Large intestine (tissue), 12 donors: ENCODE data around the gene CES3. TPM values are rescaled to one million over a fixed set of nuclear protein-coding genes. Genes with fewer than 3 reads are reported as not detected.
A peak's percentile ranks its signal among the peaks of the same experiment; 100 is the strongest.

Experiments used
- DNase-seq, 2 donors: peaks; one replicate each; pipeline versions ENCODE4 v3.0.0 to v3.0.0-alpha.2; 2013
- H3K27ac ChIP-seq: one replicate; pipeline ENCODE4 v1.5.1; 2013; ENCODE audit warnings: low read length
- H3K27me3 ChIP-seq: 2 replicates; pipeline ENCODE4 v1.6.1; 2013; ENCODE audit warnings: low read length; ENCODE audit not compliant: control insufficient read depth, insufficient read depth
- H3K36me3 ChIP-seq: 2 replicates; pipeline ENCODE4 v1.6.1; 2013; ENCODE audit warnings: low read length; ENCODE audit not compliant: control insufficient read depth, insufficient read depth
- H3K4me1 ChIP-seq: one replicate; pipeline ENCODE4 v1.6.1; 2013; ENCODE audit warnings: low read length; ENCODE audit not compliant: control insufficient read depth, insufficient read depth
- H3K4me3 ChIP-seq: one replicate; pipeline ENCODE4 v1.5.1; 2013; ENCODE audit warnings: low read length
- H3K9me3 ChIP-seq: one replicate; pipeline ENCODE4 v1.6.1; 2013; ENCODE audit warnings: mild to moderate bottlenecking, low read depth, low read length, moderate library complexity; ENCODE audit not compliant: control insufficient read depth
- WGBS: methylation state at CpG from one replicate; pipeline ENCODE4 v1.1.5; 2013; ENCODE audit warnings: low lambda C conversion rate; ENCODE audit not compliant: insufficient coverage; 5-methylcytosine and 5-hydroxymethylcytosine counted together
- long read RNA-seq, 11 donors: transcript quantifications; one replicate each; lab custom pipeline, GENCODE V29; 2026
- polyA plus RNA-seq: library from polyadenylated mRNA; unstranded; fragments of 120-200 nt; gene quantifications from one replicate; pipeline ENCODE4 v1.2.1, GENCODE V29; 2013

Gene CES3
- polyA plus RNA-seq, result 16.0 TPM
- long read RNA-seq, donor 1, result 0 reads
- long read RNA-seq, donor 2, partial matches to known transcripts, result 0 of 2 reads
- long read RNA-seq, donor 2, other reads (novel, unspliced or antisense), result 0 of 2 reads
- long read RNA-seq, donor 3, result 0 reads
- long read RNA-seq, donor 4, partial matches to known transcripts, result 0 of 1 reads
- long read RNA-seq, donor 4, other reads (novel, unspliced or antisense), result 0 of 1 reads
- long read RNA-seq, donor 5, partial matches to known transcripts, result 0 of 2 reads
- long read RNA-seq, donor 5, other reads (novel, unspliced or antisense), result 0 of 2 reads
- long read RNA-seq, donor 6, partial matches to known transcripts, result 0 of 3 reads
- long read RNA-seq, donor 6, other reads (novel, unspliced or antisense), result 0 of 3 reads
- long read RNA-seq, donor 7, result 0 reads
- long read RNA-seq, donor 8, partial matches to known transcripts, result 5 of 10 reads
- long read RNA-seq, donor 8, other reads (novel, unspliced or antisense), result 0 of 10 reads
- long read RNA-seq, donor 9, partial matches to known transcripts, result 0 of 3 reads
- long read RNA-seq, donor 9, other reads (novel, unspliced or antisense), result 0 of 3 reads
- long read RNA-seq, donor 10, partial matches to known transcripts, result 0 of 1 reads
- long read RNA-seq, donor 10, other reads (novel, unspliced or antisense), result 0 of 1 reads
- long read RNA-seq, donor 11, partial matches to known transcripts, result 0 of 1 reads
- long read RNA-seq, donor 11, other reads (novel, unspliced or antisense), result 0 of 1 reads

- H3K9me3 ChIP-seq, result no peaks in the 10 kb centered on the region
- H3K4me3 ChIP-seq, result peak within 1 kb of the TSS; percentile 14
- DNase-seq, result peak; percentile 78 to 84
- no CpG with 5 or more reads among the region's 16 CpGs for WGBS
- H3K27ac ChIP-seq, result no peak within 1 kb of the TSS
- H3K4me1 ChIP-seq, result peaks cover 23% of the 10 kb centered on the region
- H3K36me3 ChIP-seq, result peaks cover 2% of the 10 kb centered on the region
- H3K27me3 ChIP-seq, result no peaks in the 10 kb centered on the region
Observed at GRCh38 chr16:66961065-66961744, at the start of gene CES3. TSS of gene CES3 (plus strand) at chr16:66961266. CDS start at chr16:66961308, 42 bp downstream.

GRCh38 chr16:66911801-66912200 is 49.3 kb upstream of the CES3 start:
- Histone ChIP-seq H3K4me1 (peaks cover 6% of the 10 kb centered on the region), H3K27ac (no peak overlapping the region), H3K9me3 (no peaks in the 10 kb centered on the region), H3K36me3 (no peaks in the 10 kb centered on the region), H3K27me3 (no peaks in the 10 kb centered on the region), H3K4me3 (no peak overlapping the region)
- no CpG with 5 or more reads among the region's 8 CpGs for WGBS
- no peak for DNase-seq

- Histone ChIP-seq H3K9me3 (no peaks in the 10 kb centered on the region), H3K4me3 (no peak overlapping the region), H3K27me3 (no peaks in the 10 kb centered on the region), H3K4me1 (peaks cover 6% of the 10 kb centered on the region), H3K27ac (no peak overlapping the region), H3K36me3 (no peaks in the 10 kb centered on the region)
- DNase-seq, result no peak
- no CpG with 5 or more reads among the region's 10 CpGs for WGBS
Observed at GRCh38 chr16:66913081-66913480, 48.0 kb upstream of the CES3 start.

- no peak for DNase-seq
- WGBS, result no CpG with 5 or more reads among the region's 4 CpGs
- Histone ChIP-seq H3K9me3 (peaks cover 2% of the 10 kb centered on the region), H3K27ac (no peak overlapping the region), H3K4me1 (peaks cover 12% of the 10 kb centered on the region), H3K4me3 (no peak overlapping the region), H3K36me3 (no peaks in the 10 kb centered on the region), H3K27me3 (no peaks in the 10 kb centered on the region)
Observed at GRCh38 chr16:66913711-66914110, 47.4 kb upstream of the CES3 start.

- H3K4me3 ChIP-seq, result no peak overlapping the region
- no peak for DNase-seq
Observed at GRCh38 chr16:66914541-66914940, 46.5 kb upstream of the CES3 start.

GRCh38 chr16:66915041-66915440 is 46.0 kb upstream of the CES3 start:
- Histone ChIP-seq H3K9me3 (peaks cover 2% of the 10 kb centered on the region), H3K27ac (no peak overlapping the region), H3K4me1 (peaks cover 25% of the 10 kb centered on the region), H3K36me3 (no peaks in the 10 kb centered on the region), H3K27me3 (no peaks in the 10 kb centered on the region), H3K4me3 (no peak overlapping the region)
- DNase-seq, result no peak
- WGBS, result no CpG with 5 or more reads among the region's 7 CpGs

More at GRCh38 chr16:66914541-66914940, 46.5 kb upstream of the CES3 start:
- Histone ChIP-seq H3K27ac (no peak overlapping the region), H3K9me3 (peaks cover 2% of the 10 kb centered on the region), H3K27me3 (no peaks in the 10 kb centered on the region), H3K4me1 (peaks cover 20% of the 10 kb centered on the region), H3K36me3 (no peaks in the 10 kb centered on the region)
- no CpG with 5 or more reads among the region's 7 CpGs for WGBS

GRCh38 chr16:66916518-66916917 is 44.5 kb upstream of the CES3 start:
- peaks cover 29% of the 10 kb centered on the region for H3K4me1 ChIP-seq
- H3K9me3 ChIP-seq, result peaks cover 3% of the 10 kb centered on the region
- DNase-seq, result no peak
- H3K27ac ChIP-seq, result no peak overlapping the region
- 93% methylated on average over 3 of the region's 6 CpGs for WGBS
- no peaks in the 10 kb centered on the region for H3K27me3 ChIP-seq
- no peak overlapping the region for H3K4me3 ChIP-seq
- no peaks in the 10 kb centered on the region for H3K36me3 ChIP-seq

GRCh38 chr16:66917741-66918140 is 43.3 kb upstream of the CES3 start:
- WGBS, result no CpG with 5 or more reads among the region's 9 CpGs
- Histone ChIP-seq H3K4me3 (no peak overlapping the region), H3K9me3 (peaks cover 5% of the 10 kb centered on the region), H3K4me1 (peaks cover 29% of the 10 kb centered on the region), H3K27ac (no peak overlapping the region), H3K36me3 (no peaks in the 10 kb centered on the region), H3K27me3 (no peaks in the 10 kb centered on the region)
- DNase-seq, result no peak

GRCh38 chr16:66918355-66918754 is 42.7 kb upstream of the CES3 start:
- H3K36me3 ChIP-seq, result no peaks in the 10 kb centered on the region
- no peak for DNase-seq
- H3K9me3 ChIP-seq, result peaks cover 5% of the 10 kb centered on the region
- H3K27me3 ChIP-seq, result no peaks in the 10 kb centered on the region
- peaks cover 29% of the 10 kb centered on the region for H3K4me1 ChIP-seq
- no CpG with 5 or more reads among the region's 6 CpGs for WGBS
- no peak overlapping the region for H3K27ac ChIP-seq
- H3K4me3 ChIP-seq, result no peak overlapping the region

GRCh38 chr16:66918803-66919568 is 42.1 kb upstream of the CES3 start, which contains the start of gene CDH16:
TSS of gene CDH16 (minus strand) at chr16:66918885. CDS start at chr16:66918065, 820 bp downstream.
- Histone ChIP-seq H3K27me3 (peaks cover 3% of the 10 kb centered on the region), H3K36me3 (no peaks in the 10 kb centered on the region), H3K4me1 (peaks cover 29% of the 10 kb centered on the region), H3K9me3 (peaks cover 5% of the 10 kb centered on the region), H3K4me3 (no peak within 1 kb of the TSS), H3K27ac (no peak within 1 kb of the TSS)
- no CpG with 5 or more reads among the region's 7 CpGs for WGBS
- DNase-seq, result peak; percentile 66 to 82
